ENCODE measurements around the gene FKBP14. TPM values are rescaled to one million over a fixed set of nuclear protein-coding genes. Genes with fewer than 3 reads are reported as not detected.

FKBP14 gene
- total RNA-seq, 4 donors from 2014 or later, result 4.9 to 86.5 (median 11.5) TPM

DNA sequence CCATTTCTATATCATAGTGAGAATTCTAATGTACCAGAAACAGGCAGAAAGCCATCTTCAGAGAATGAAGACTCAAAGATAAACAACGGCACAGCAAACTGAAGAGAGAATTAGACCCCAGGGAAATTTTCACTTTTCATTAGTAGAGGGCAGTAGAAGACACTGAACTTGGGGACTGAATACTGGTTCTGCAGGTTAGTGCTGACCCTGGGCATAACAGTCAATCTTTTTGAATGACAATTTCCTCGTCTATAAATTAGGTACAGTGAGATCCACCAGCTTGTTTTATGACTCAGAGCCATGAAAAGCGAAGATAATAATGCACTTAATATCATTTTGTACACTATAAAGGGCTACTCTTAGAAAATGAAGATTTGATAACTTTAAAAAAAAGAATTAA is 13.7 kb downstream of the FKBP14 start:
- H3K36me3 ChIP-seq, result no peaks in the 10 kb centered on the region
- H3K4me1 ChIP-seq, result no peaks in the 10 kb centered on the region
- no peak for TF ChIP-seq POLR2A (IDR thresholded peaks at IDR 0.05)
- TF ChIP-seq, protein P1, sequence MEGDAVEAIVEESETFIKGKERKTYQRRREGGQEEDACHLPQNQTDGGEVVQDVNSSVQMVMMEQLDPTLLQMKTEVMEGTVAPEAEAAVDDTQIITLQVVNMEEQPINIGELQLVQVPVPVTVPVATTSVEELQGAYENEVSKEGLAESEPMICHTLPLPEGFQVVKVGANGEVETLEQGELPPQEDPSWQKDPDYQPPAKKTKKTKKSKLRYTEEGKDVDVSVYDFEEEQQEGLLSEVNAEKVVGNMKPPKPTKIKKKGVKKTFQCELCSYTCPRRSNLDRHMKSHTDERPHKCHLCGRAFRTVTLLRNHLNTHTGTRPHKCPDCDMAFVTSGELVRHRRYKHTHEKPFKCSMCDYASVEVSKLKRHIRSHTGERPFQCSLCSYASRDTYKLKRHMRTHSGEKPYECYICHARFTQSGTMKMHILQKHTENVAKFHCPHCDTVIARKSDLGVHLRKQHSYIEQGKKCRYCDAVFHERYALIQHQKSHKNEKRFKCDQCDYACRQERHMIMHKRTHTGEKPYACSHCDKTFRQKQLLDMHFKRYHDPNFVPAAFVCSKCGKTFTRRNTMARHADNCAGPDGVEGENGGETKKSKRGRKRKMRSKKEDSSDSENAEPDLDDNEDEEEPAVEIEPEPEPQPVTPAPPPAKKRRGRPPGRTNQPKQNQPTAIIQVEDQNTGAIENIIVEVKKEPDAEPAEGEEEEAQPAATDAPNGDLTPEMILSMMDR (IDR thresholded peaks at IDR 0.05), result no peak
- H3K9me3 ChIP-seq, result no peaks in the 10 kb centered on the region
- H3K4me3 ChIP-seq, result no peak overlapping the region
- no peak overlapping the region for H3K27ac ChIP-seq
- intact Hi-C loops (cut with DNase I; ENCODE audit: low total_unique reads), result no loop called here
- no peaks in the 10 kb centered on the region for H3K27me3 ChIP-seq
- no peak for DNase-seq

GRCh38 chr7:30010021-30010420 is 16.5 kb downstream of the FKBP14 start:
- Histone ChIP-seq H3K4me3 (no peak overlapping the region), H3K27me3 (no peaks in the 10 kb centered on the region), H3K36me3 (no peaks in the 10 kb centered on the region), H3K4me1 (no peaks in the 10 kb centered on the region), H3K9me3 (no peaks in the 10 kb centered on the region), H3K27ac (no peak overlapping the region)
- DNase-seq, result no peak
- intact Hi-C loops (cut with DNase I; ENCODE audit: low total_unique reads), result no loop called here
- no peak for TF ChIP-seq POLR2A (IDR thresholded peaks at IDR 0.05)
- TF ChIP-seq, protein P1 (IDR thresholded peaks at IDR 0.05), result no peak

DNA sequence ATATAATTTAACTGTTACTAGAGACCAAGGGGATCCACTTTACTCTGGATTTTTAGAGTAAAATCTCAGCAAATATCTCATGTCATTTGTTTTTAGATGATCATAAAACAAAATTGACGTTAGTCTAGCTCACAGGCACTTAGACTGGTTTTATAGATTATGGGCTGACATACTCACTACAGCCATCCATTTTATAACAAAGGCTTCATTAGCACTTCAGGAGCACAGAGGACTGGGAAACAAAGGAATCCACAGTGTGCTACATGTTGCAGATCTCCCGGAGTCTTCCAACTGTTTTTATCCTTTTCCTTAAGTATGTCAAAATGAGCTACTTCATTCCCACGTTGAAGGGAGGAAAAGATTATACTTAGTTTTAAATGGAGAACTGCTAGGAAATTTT is 21.0 kb downstream of the FKBP14 start:
- Histone ChIP-seq H3K27me3 (no peaks in the 10 kb centered on the region), H3K4me1 (no peaks in the 10 kb centered on the region), H3K9me3 (no peaks in the 10 kb centered on the region), H3K27ac (no peak overlapping the region), H3K4me3 (no peak overlapping the region), H3K36me3 (no peaks in the 10 kb centered on the region)
- DNase-seq, result no peak
- TF ChIP-seq POLR2A (IDR thresholded peaks at IDR 0.05), result no peak
- TF ChIP-seq, protein P1 (IDR thresholded peaks at IDR 0.05), result no peak
- intact Hi-C loops (cut with DNase I; ENCODE audit: low total_unique reads), result no loop called here

DNA sequence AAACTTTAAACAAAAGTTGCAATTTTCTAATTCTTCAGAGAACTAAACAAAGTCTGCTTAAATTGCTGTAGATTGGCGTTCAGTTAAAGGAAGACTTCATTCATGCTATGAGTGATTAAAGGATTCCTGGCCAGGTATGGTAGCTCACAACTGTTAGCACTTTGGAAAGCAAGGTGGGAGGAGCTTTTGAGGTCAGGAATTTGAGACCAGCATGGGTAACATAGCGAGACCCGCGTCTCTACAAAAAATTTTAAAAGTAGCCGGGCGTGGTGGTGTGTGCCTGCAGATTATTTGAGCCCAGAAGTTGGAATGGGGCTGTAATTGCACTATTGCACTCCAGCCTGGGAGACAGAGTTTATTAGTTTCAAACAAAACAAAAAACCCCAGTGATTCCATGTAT is 23.4 kb downstream of the FKBP14 start:
- Histone ChIP-seq H3K36me3 (no peaks in the 10 kb centered on the region), H3K9me3 (no peaks in the 10 kb centered on the region), H3K4me3 (no peak overlapping the region), H3K27me3 (no peaks in the 10 kb centered on the region), H3K4me1 (no peaks in the 10 kb centered on the region), H3K27ac (no peak overlapping the region)
- no peak for DNase-seq
- intact Hi-C loops (cut with DNase I; ENCODE audit: low total_unique reads), result no loop called here
- TF ChIP-seq, protein P1 (IDR thresholded peaks at IDR 0.05), result no peak
- no peak for TF ChIP-seq POLR2A (IDR thresholded peaks at IDR 0.05)

GRCh38 chr7:30001998-30002397 is 24.5 kb downstream of the FKBP14 start:
- no peak overlapping the region for H3K4me3 ChIP-seq
- no peaks in the 10 kb centered on the region for H3K4me1 ChIP-seq
- H3K36me3 ChIP-seq, result no peaks in the 10 kb centered on the region
- DNase-seq, result no peak
- TF ChIP-seq, protein P1 (IDR thresholded peaks at IDR 0.05), result no peak
- no peak for TF ChIP-seq POLR2A (IDR thresholded peaks at IDR 0.05)
- intact Hi-C loops (cut with DNase I; ENCODE audit: low total_unique reads), result no loop called here
- no peaks in the 10 kb centered on the region for H3K9me3 ChIP-seq
- H3K27me3 ChIP-seq, result no peaks in the 10 kb centered on the region
- no peak overlapping the region for H3K27ac ChIP-seq
